ENCODE data around the gene AXIN1.

DNA sequence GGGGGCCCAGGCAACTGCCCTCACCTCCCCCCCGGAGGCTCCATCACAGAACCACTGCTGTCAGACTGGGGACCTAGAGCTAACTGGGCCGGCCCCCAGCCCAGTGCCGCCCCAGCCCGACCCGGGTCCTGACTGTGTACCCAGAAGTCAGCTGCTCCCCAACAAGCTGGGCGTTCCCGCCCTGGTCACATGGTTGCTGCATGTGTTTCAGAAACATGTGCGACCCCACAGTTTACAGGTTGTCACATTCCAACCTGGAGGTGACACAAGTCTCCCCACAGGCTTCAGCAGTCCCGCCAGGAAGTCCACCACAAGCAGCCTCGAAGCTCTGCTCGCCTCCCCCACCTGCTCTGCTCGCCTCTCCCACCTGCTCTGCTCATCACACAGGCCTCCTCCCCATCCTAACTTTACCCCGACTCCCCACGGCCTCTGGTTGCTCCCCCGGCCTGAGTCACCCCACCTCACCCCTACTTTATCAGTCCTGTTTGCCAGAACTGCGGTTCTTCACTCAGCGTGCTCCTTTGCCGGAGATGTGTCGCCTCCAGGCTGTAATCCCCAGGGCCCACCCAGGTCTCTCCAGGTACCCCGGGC is 16.8 kb upstream of the AXIN1 start:
- no peak for TF ChIP-seq CTCF (IDR thresholded peaks at IDR 0.05)
- no peak for TF ChIP-seq POLR2AphosphoS5 (IDR thresholded peaks at IDR 0.05)
- no peak for TF ChIP-seq POLR2A (IDR thresholded peaks at IDR 0.05)
